GM13977 (cell line): ENCODE results near the gene CNTFR.

Experiments
- DNase-seq: peaks from one replicate; pipeline ENCODE4 v3.0.0; 2012; ENCODE audit warnings: low spot score
- CTCF ChIP-seq: IDR thresholded peaks from 2 replicates; pipeline ENCODE4 v1.5.1; 2012; ENCODE audit warnings: mild to moderate bottlenecking, control low read depth; ENCODE audit not compliant: insufficient read depth; ENCODE audit errors: extremely low read depth, missing control alignments
- in situ Hi-C: fragments of 300-500 bp; cut with MboI; formaldehyde crosslinking; loops from one replicate; pipeline ENCODE4 v1.12.0; 2022; ENCODE audit warnings: low sequenced_read_pairs, low pct_unique_long_range_greater_than_20kb, mixed read lengths, inconsistent platforms; ENCODE audit not compliant: unreplicated experiment

CNTFR gene

DNA sequence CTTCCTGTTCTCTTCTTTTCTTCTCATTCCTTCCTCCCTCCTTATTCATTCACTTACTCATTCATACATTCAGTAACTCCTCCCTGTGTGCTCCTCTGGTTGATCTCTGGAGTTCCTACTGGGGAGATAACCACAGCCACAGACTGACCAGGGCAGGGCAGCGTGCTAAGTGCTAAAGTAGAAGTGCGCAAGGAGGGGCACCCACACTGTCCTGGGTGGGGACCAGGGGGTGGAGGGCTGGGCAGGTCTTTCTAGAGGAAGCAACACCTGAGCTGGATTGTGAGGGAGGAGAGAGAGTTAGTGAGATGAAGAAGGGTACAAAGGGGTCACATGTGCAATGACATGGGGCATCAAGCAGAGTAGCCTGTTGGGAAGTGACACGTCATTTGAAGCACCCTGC, 80.6 kb downstream of the CNTFR start:
- TF ChIP-seq CTCF = no peak
- in situ Hi-C loops = no loop called here
- no peak for DNase-seq

DNA sequence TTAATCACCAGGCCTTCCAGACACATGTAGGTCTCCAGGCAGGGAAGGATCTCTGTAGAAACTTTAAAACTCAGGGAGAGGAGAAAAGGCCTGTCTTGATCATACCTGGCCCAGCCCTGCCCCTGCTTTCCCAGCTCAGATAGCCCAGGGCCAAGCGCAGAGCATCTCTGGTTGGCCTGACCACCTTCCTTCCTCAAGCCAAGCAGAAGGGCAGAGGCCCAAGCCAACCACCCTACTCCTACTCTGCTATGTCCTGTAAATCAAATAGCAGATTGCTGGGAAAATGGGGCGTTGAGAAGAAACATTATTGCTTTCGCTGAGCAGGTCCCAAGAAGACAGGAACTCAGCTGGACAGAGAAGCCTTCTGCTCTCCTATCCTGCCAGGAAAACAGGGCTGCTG, 81.1 kb downstream of the CNTFR start:
- no peak for TF ChIP-seq CTCF
- in situ Hi-C loops = no loop called here
- DNase-seq = no peak

GRCh38 chr9:34507966-34508365, 81.6 kb downstream of the CNTFR start:
- no peak for DNase-seq
- in situ Hi-C loops = no loop called here
- no peak for TF ChIP-seq CTCF

GRCh38 chr9:34507556-34507955, 82.0 kb downstream of the CNTFR start:
- DNase-seq = no peak
- in situ Hi-C loops = no loop called here
- no peak for TF ChIP-seq CTCF

- in situ Hi-C loops = no loop called here
- TF ChIP-seq CTCF = no peak
- DNase-seq = no peak
These were observed 82.9 kb downstream of the CNTFR start for GRCh38 chr9:34506623-34507022.

- in situ Hi-C loops = no loop called here
- TF ChIP-seq CTCF = no peak
- no peak for DNase-seq
These were observed 84.0 kb downstream of the CNTFR start for GRCh38 chr9:34505370-34506120.
